Muscle of leg (tissue), 11 donors: ENCODE measurements around the gene NUP98. TPM values are rescaled to one million over a fixed set of nuclear protein-coding genes. Genes with fewer than 3 reads are reported as not detected.
"Not testable (repeated sequence)": the region's sequence is repeated elsewhere in the genome, so short reads cannot be mapped to it uniquely, and the experiment has no call there.

Experiments used
- DNase-seq: peaks from one replicate; pipeline ENCODE4 v3.0.0; 2013
- H3K27ac ChIP-seq: one replicate; pipeline ENCODE4 v1.5.1; 2013; ENCODE audit warnings: mild to moderate bottlenecking, low read length, control low read depth
- H3K27me3 ChIP-seq: one replicate; pipeline ENCODE4 v1.6.1; 2013; ENCODE audit warnings: low read length; ENCODE audit not compliant: control insufficient read depth, insufficient read depth
- H3K36me3 ChIP-seq: one replicate; pipeline ENCODE4 v1.6.1; 2013; ENCODE audit warnings: low read length; ENCODE audit not compliant: control insufficient read depth, insufficient read depth
- H3K4me1 ChIP-seq: one replicate; pipeline ENCODE4 v1.6.1; 2013; ENCODE audit warnings: low read length; ENCODE audit not compliant: control insufficient read depth, insufficient read depth
- H3K4me3 ChIP-seq: one replicate; pipeline ENCODE4 v1.5.1; 2013; ENCODE audit warnings: low read length, control low read depth
- H3K9me3 ChIP-seq: replicated peaks from 2 replicates; pipeline ENCODE4 v1.6.1; 2013; ENCODE audit warnings: low read depth, low read length; ENCODE audit not compliant: control insufficient read depth
- WGBS: methylation state at CpG from one replicate; pipeline ENCODE4 v1.1.5; 2013; ENCODE audit warnings: missing lambda C conversion rate; ENCODE audit not compliant: insufficient coverage; 5-methylcytosine and 5-hydroxymethylcytosine counted together
- polyA plus RNA-seq, 8 donors: library from polyadenylated mRNA; unstranded; fragments of 120-200 nt; gene quantifications; one replicate each; pipeline versions ENCODE4 v1.2.1 to v1.2.3, GENCODE V29; 2013; ENCODE audit warnings: inconsistent platforms in 1 of 8, low replicate concordance in 1 of 8; ENCODE audit not compliant: insufficient read length in 8 of 8, insufficient read depth in 1 of 8
- total RNA-seq: library from RNA; stranded (reverse); fragments of 120-200 nt; gene quantifications from one replicate; pipeline ENCODE4 v1.2.4, GENCODE V29; 2013

NUP98 gene
- total and polyA plus RNA-seq, 9 donors = 36.9 to 44.6 (median 40.1) TPM

- H3K36me3 ChIP-seq = peaks cover 51% of the 10 kb centered on the region
- no peak for DNase-seq
- no peaks in the 10 kb centered on the region for H3K9me3 ChIP-seq
- H3K4me3 ChIP-seq = no peak overlapping the region
- H3K27ac ChIP-seq = no peak overlapping the region
- WGBS = 78% methylated on average over 3 of the region's 6 CpGs
- H3K4me1 ChIP-seq = no peaks in the 10 kb centered on the region
- no peaks in the 10 kb centered on the region for H3K27me3 ChIP-seq
These were observed 131.9 kb downstream of the NUP98 start for GRCh38 chr11:3665336-3666022.

GRCh38 chr11:3664032-3664630 is 133.2 kb downstream of the NUP98 start:
- H3K4me1 ChIP-seq = no peaks in the 10 kb centered on the region
- H3K4me3 ChIP-seq = no peak overlapping the region
- DNase-seq = no peak
- no peak overlapping the region for H3K27ac ChIP-seq
- H3K9me3 ChIP-seq = no peaks in the 10 kb centered on the region
- WGBS = 84% methylated on average over 9 of the region's 10 CpGs
- H3K36me3 ChIP-seq = peaks cover 38% of the 10 kb centered on the region
- H3K27me3 ChIP-seq = no peaks in the 10 kb centered on the region

- no peaks in the 10 kb centered on the region for H3K27me3 ChIP-seq
- no peaks in the 10 kb centered on the region for H3K4me1 ChIP-seq
- no peaks in the 10 kb centered on the region for H3K9me3 ChIP-seq
- H3K36me3 ChIP-seq = peaks cover 28% of the 10 kb centered on the region
- no peak overlapping the region for H3K4me3 ChIP-seq
- DNase-seq = no peak
- no peak overlapping the region for H3K27ac ChIP-seq
These were observed 134.5 kb downstream of the NUP98 start for GRCh38 chr11:3662856-3663255.

- WGBS = 100% methylated on average over 1 of the region's 2 CpGs
- H3K9me3 ChIP-seq = no peaks in the 10 kb centered on the region
- H3K27ac ChIP-seq = no peak overlapping the region
- H3K27me3 ChIP-seq = no peaks in the 10 kb centered on the region
- H3K36me3 ChIP-seq = peaks cover 17% of the 10 kb centered on the region
- no peak overlapping the region for H3K4me3 ChIP-seq
- no peaks in the 10 kb centered on the region for H3K4me1 ChIP-seq
- no peak for DNase-seq
These were observed 136.4 kb downstream of the NUP98 start for GRCh38 chr11:3660960-3661359.

GRCh38 chr11:3659595-3660515 is 137.5 kb downstream of the NUP98 start:
- no peak overlapping the region for H3K27ac ChIP-seq
- H3K4me1 ChIP-seq = no peaks in the 10 kb centered on the region
- 87% methylated on average over 30 of the region's 33 CpGs for WGBS
- peaks cover 4% of the 10 kb centered on the region for H3K27me3 ChIP-seq
- H3K36me3 ChIP-seq = peaks cover 7% of the 10 kb centered on the region
- no peak for DNase-seq
- no peaks in the 10 kb centered on the region for H3K9me3 ChIP-seq
- H3K4me3 ChIP-seq = no peak overlapping the region

- Histone ChIP-seq H3K27me3 (peaks cover 5% of the 10 kb centered on the region), H3K4me3 (no peak overlapping the region), H3K36me3 (no peaks in the 10 kb centered on the region), H3K9me3 (no peaks in the 10 kb centered on the region), H3K4me1 (no peaks in the 10 kb centered on the region), H3K27ac (no peak overlapping the region)
- 93% methylated on average over 3 of the region's 8 CpGs for WGBS
- DNase-seq = no peak
These were observed 139.1 kb downstream of the NUP98 start for GRCh38 chr11:3658252-3658651.

GRCh38 chr11:3657331-3657730 is 140.0 kb downstream of the NUP98 start:
- not testable (repeated sequence) for H3K27me3 ChIP-seq, H3K27ac ChIP-seq, H3K36me3 ChIP-seq, H3K9me3 ChIP-seq, H3K4me3 ChIP-seq, H3K4me1 ChIP-seq, DNase-seq
- WGBS = 90% methylated on average over 3 of the region's 5 CpGs

- Histone ChIP-seq H3K27me3 (peaks cover 5% of the 10 kb centered on the region), H3K9me3 (no peaks in the 10 kb centered on the region), H3K36me3 (no peaks in the 10 kb centered on the region), H3K4me3 (no peak overlapping the region), H3K4me1 (no peaks in the 10 kb centered on the region), H3K27ac (no peak overlapping the region)
- DNase-seq = no peak
- WGBS = no CpG with 5 or more reads among the region's 3 CpGs
These were observed 141.8 kb downstream of the NUP98 start for GRCh38 chr11:3655547-3655946.

GRCh38 chr11:3652514-3652913 is 144.8 kb downstream of the NUP98 start:
- no CpG with 5 or more reads among the region's 3 CpGs for WGBS
- not testable (repeated sequence) for DNase-seq, H3K36me3 ChIP-seq, H3K4me1 ChIP-seq, H3K9me3 ChIP-seq, H3K27ac ChIP-seq, H3K4me3 ChIP-seq
- peaks cover 17% of the 10 kb centered on the region for H3K27me3 ChIP-seq

GRCh38 chr11:3649374-3649773 is 148.0 kb downstream of the NUP98 start:
- not testable (repeated sequence) for H3K4me3 ChIP-seq, H3K36me3 ChIP-seq, H3K27ac ChIP-seq, H3K9me3 ChIP-seq, DNase-seq
- Histone ChIP-seq H3K4me1 (peaks cover 12% of the 10 kb centered on the region), H3K27me3 (peaks cover 20% of the 10 kb centered on the region)
- WGBS = 26% methylated on average over 8 of the region's 9 CpGs
